Measurements from ENCODE around the gene PRKAG2. TPM values are rescaled to one million over a fixed set of nuclear protein-coding genes. Genes with fewer than 3 reads are reported as not detected.

Gene PRKAG2
- polyA plus RNA-seq, 1 donor, result 14.2 TPM

DNA sequence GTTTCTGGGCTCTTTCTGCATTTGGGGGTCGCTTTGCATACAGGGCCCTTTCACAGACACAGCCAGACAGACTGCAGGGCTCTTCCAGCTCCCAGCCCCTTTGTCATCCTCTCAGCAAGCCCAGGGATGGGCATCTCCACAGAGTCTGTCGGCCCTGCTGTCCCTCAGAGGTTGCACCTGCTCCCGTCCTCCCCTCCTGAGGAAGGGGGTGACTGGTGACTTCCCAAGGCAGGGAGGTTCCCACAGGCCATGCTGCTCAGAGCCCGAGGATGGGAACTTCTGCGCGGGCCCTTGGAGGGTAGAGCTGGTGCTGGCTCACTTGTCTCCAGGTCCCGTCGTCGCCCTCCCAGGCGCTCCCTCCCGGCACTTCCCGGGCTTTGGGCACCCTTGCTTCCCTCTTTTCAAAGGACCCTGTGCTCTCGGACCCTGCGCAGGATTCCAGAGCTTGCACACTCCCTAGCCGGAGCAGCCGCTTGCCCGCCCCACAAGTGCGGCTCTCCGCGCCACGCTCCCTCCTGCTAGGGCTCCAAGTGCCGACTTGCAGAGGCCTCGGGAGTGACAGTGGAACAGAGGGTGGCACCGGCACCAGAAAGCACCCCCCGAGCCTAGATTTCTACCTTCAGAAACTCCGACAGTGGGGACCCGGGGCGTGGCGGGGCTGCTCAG is 152.5 kb downstream of the PRKAG2 start:
- DNase-seq, result no peak

- no peak for DNase-seq
Observed at GRCh38 chr7:151723321-151723720, 153.6 kb downstream of the PRKAG2 start.

DNA sequence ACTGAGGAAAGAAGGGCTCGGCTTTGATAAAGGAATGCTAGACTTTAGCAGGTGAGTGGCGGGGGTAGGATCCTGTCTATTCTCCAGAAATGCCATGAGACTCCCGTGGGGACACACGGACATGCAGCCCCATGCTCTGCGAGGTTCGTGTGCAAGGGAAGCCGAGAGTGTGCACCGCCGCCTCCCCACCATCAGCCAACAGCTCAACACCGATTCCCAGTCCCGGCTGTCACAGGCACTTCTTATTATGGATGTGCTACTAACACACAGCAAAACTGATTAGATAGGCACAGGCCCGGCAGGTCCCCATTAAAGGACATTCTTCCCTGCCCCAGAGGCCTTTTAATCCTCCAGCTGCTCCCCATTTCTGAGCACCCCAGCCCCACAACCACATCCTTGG is 154.4 kb downstream of the PRKAG2 start:
- no peak for DNase-seq

DNA sequence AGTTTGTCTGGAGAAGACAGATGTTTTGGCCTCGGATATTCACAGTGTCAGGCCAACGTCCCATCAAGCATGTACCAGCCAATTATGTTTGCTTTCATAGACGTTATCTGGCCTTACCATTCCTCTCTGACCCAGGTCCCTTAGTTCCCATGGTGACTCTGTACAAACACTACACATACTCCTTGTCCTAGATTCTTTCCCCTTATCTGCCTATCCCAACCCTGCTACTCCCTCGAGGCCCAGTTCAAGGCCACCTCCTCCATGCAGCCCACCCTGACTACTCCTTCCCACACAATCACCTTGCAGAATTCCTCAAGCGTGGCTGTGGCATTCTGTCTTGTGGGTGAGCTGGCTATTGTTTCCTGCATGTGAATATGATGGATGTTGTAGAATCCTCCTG is 155.2 kb downstream of the PRKAG2 start:
- DNase-seq, result no peak

DNA sequence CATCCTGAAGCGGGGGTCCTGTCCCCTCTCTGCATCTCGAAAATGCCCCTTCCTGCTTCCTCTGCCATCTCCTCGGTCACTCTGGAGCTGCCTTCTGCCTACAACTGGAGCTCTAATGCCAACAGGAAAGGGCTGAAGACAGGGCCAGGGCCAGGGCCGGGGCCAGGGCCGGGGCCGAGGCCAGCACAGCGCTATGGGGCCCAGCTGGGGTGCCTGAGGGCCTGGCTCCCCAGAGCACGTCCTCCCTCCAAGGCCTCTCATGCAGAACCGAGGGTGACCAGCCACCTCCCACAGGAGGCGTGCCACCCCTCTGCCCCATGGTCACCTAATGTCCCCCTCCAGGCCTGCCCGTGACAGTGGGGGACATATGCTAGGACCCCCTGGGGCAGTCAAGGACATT is 155.7 kb downstream of the PRKAG2 start:
- no peak for DNase-seq

- DNase-seq, result no peak
Observed at GRCh38 chr7:151720280-151720679, 156.6 kb downstream of the PRKAG2 start.

- DNase-seq, result no peak
Observed at GRCh38 chr7:151719897-151720242, 157.0 kb downstream of the PRKAG2 start.

DNA sequence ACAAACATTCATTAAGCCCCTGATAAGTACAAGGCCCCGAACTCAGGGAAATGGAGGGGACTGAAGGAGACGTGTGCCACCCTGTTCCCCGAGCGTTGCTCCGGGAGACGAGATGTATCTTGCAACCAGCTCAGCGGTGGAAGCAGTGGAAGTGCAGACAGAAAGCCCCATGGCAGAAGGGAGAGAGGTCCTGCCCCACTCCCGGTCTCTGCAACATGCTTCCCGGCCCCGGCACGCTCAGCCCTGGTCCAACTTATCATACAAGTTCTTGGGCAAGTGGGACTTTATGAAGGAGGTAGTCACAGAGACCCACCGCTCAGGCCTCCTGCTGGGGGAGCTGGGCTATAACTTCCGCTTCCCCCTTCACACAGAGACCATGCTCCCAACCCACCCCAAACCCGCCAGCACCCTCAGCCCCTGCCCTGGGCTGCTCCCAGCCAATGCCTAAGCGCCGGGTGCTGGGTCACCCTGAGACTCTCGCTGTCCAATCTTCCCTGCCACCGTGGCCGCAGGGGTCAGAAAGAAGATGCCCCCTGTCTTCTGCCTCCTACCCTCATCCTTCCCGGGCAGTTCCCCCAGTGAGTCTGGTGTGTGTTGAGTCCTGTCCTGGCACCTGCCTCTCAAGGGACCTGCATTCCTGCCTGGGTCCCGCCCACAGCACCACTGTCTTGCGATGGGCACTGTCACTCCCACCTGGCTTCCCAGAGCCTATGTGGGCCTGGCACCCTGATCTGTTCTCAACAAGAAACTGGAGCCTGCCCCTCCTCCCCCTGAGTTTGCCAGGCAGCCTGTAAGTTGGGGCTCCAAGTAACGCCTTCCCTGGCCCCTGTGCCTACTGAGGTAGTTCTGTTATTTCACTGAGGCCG is 157.7 kb downstream of the PRKAG2 start:
- no peak for DNase-seq

DNA sequence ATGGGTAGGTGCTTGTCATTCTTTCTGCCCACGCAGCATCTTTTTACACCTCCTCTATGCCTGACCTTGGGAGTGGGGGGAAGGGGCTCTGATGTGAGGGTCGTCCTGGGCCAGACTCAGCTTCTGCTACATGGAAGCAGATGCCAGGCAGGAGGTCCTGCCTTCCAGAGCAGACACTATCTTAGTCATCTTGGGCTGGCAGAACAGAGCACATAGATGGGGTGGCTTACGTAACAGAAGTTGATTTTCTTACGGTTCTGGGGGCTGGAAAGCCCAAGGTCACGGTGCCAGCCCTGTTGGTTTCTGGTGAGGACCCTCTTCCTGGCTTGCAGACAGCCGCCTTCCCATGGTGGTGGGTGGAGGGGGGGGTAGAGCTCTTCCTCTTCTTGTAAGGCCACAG is 159.0 kb downstream of the PRKAG2 start:
- DNase-seq, result no peak

DNA sequence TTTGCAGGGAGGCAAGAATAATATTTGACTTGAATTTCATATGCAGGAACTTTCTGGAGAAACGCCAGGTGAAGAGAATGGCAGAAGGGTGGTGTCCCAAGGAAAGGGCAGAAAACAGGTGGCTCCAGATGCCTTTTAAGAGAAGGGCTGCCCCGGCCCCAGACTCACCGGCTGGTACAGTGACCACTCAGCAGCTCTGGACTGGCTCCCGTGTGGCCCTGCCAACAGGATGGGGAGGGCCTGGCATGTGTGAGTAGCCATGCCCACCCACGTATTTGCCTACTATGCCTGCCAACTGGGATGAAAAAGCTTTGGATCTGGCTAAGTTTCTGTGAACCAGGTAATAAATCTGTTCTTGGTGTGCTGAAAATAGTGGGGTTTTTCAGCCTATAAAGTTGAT is 159.5 kb downstream of the PRKAG2 start:
- DNase-seq, result no peak

- DNase-seq, result no peak
Observed at GRCh38 chr7:151716323-151716722, 160.6 kb downstream of the PRKAG2 start.

GRCh38 chr7:151715666-151716315 is 161.1 kb downstream of the PRKAG2 start:
- no peak for DNase-seq

DNA sequence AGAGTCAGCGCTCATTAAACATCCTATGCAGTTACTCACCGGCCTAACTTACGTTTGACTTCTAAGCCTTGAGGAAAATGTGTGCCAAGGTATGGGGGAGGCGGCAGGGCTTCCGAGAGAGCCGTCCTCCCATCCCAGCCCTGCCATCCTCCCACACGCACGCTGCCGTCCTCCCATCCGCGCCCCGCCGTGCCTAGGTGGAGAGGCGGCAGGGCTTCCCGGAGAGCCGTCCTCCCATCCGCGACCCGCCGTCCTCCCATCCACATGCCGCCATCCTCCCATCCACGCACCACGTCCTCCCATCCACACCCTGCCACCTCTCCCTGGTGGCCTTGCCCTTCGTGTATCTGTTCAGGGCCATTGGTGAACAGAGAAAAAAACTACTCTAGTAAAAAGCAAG is 162.7 kb downstream of the PRKAG2 start:
- DNase-seq, result no peak

DNA sequence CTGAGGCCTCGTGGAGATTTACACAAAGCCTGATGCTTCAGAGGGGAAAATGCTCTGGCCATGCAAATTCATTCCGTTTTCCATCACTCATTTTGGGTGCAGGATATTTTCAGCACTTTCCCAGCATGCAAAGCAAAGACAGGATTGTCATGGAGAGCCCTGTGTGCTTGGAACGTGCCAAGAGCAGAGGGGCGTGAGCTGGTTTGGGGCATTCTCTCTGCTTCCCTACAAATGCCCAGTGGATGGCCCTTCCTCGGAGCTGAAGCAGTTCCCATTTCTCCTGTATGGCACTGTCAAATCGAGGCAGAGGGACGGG is 164.1 kb downstream of the PRKAG2 start:
- no peak for DNase-seq

DNA sequence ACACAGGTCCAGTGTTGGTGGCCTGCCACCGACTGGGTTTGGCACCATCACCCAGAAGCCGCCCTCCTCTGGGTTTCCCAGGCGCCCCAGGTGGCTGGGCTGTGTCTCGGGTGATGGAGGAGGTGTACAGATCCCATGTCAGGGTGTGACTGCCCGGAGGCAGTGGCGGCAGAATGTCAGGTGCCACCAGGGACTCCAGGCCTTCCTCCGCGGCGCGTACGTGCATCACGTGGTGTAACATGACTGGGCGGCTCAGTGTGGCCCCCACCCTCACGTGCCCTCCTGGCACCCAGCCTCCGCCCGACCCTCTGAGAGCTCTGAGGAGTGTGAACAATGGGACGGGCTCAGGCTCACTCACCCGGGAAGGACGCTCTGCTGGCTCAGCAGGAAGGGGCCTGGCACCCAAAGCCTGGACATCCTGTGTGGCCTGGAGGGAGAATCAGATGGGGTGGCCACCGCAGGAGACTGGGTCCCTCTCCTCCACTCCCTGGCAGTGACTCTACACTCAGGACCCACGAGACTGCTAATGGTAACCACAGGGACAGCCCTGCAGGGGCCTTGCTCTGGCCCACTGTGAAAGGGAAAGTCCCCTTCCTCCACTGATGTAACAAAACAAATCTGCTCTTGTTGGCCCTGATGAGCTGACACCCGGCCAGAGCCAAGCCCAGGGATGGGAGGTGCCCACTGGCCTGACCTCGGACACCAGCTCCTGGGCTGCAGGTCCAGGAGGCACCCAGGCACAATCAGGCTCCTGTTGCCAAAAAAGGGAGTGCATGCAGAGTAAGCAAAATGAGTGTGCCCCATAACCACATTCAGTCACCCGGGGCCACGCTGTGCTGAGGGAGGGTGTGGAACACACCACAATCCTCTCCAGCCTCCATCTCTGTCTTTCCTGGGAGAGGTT is 164.8 kb downstream of the PRKAG2 start:
- no peak for DNase-seq

DNA sequence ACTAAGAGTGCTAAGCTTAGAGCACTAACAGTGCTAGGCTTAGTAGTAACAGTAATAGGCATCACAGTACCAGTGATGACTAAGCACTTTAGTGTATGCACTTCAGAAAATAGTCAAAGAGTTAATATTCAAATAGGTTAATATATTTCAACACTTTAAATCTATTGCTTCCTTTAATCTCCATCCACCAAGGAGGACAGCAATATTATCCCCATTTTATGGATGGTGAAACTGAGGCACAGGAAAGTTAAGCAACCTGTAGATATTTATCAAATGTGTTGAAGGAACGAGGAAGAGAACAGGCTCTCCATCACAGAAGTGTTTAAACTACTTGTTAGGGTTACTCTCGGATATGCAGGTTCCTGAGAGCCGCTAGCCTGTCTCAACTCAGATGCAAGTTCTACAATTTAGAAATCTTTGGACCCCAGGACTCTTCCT is 165.5 kb downstream of the PRKAG2 start:
- no peak for DNase-seq

DNA sequence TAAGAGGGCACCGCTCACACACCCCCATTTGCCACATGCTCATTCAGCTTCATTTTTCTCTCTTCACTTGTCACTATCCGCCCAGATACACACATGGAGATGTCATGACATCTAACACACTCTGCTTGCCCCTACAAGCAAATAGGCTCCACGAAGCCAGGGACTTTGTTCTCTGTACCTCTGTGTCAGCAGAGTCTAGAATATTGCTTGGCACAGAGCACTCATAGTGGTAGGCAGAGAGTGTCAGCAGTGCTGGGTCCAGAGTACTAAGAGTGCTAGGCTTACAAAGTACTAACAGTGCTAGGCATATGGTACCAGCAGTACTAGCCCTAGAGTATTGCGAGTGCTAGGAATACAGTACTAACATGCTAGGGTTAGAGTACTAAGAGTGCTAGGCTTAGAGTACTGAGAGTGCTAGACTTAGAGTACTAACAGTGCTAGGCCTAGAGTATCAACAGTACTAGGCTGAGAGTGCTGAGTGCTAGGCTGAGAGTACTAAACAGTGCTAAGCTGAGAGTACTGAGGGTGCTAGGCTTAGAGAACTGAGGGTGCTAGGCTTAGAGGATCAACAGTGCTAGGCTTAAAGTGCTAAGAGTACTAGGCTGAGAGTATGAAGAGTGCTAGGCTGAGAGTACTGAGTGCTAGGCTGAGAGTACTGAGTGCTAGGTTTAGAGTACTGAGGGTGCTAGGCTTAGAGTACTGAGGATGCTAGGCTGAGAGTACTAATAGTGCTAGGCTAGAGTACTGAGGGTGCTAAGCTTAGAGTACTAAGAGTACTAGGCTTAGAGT is 166.1 kb downstream of the PRKAG2 start:
- no peak for DNase-seq

DNA sequence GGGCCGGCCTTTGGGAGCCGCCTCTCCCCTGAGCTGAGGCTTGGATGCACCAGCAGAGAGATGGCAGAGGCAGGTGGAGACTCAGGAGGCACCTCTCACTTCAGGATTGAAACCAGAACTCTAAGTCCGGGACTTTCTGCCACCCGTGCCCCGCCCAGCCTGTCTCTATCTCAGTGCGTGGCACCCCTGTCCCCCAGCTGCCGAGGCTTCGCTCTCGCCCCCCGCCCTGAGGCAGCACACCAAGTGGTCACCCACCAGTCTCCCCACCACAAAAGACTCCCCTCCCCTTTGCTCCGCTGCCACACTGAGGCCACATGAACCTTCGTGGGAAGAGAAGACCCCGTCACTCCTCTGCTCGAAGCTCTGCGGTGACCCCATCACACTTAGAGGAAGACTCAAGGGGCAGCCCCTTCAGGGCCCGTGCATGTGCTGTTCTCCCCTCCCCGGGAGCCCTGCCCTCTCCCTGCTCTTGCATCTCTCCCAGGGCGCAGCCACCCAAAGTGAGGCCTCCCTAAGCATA is 166.7 kb downstream of the PRKAG2 start:
- no peak for DNase-seq

DNA sequence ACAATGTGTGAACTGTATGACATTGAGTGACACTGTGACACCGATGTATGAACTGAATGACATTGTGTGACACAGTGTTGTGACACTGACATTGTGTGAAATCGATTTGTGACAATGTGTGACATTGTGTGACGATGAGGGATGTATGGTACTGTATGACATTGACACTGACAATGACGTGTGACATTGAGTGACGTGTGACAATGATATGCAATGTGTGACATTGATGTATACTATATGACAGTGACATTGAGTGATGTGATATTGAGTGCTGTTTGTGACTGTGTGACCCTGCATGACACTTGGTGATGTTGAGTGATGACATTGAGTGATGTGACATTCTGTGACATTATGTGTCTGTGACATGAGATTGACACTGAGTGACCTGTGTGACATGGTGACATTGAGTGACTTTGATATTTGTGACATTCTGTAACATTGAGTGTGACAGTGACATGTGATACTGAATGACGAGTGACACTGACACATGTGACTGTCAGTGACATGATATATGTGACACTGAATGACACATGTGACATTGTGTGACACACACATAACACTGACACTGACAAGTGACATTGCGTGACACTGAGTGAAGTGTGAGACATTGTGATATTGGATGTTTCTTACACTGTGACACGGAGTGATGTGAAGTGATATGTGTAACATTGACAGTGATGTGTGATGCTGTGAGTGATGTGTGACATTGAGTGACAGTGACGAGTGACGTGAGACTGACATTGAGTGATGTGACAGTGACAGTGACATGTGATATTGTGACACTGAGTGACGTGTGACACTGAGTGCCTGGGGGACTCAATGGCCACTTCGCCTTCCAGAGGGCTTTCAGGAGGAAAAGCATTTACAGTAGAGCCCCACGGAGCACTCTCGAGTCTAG is 167.5 kb downstream of the PRKAG2 start:
- DNase-seq, result no peak

GRCh38 chr7:151708610-151709009 is 168.3 kb downstream of the PRKAG2 start:
- no peak for DNase-seq

DNA sequence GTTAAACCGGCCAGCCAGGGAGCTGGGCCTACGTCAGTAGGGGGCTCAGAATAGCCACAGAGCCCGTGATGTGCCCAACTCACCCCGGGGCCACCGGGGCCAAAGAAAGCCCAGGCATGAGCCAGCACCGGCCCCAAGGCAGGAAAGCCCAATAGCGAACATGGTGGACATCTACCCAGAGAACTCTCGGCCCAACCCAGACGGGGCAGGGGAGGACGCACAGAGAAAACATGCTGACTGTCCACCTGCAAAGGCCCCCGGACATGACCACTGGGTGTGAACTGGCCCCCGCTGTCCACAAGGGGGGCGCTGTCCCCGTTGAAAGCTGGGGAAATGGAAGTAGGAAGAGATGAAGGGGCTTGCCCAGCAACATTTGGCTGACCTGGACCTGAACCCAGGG is 169.2 kb downstream of the PRKAG2 start:
- DNase-seq, result no peak

All from hindlimb muscle (tissue), 1 donor.